Renal cortical epithelial cell (primary cell): ENCODE measurements around the gene FNIP1. TPM values are rescaled to one million over a fixed set of nuclear protein-coding genes. Genes with fewer than 3 reads are reported as not detected.

Experiments used
- DNase-seq: peaks from one replicate; pipeline ENCODE4 v3.0.0-alpha.2; 2011; ENCODE audit warnings: low read depth
- total RNA-seq: library from RNA; depleted of rRNA; stranded (reverse); fragments of >200 nt; gene quantifications from 2 replicates; pipeline ENCODE4 v1.2.3, GENCODE V29; 2014

Gene FNIP1
- total RNA-seq, 1 donor from 2014 or later = 49.3 TPM

GRCh38 chr5:131684595-131684994 lies 112.2 kb downstream of the FNIP1 start:
- DNase-seq = no peak

GRCh38 chr5:131684051-131684450 lies 112.8 kb downstream of the FNIP1 start:
- DNase-seq = no peak

- DNase-seq = no peak
Observed at GRCh38 chr5:131682826-131683225, 114.0 kb downstream of the FNIP1 start.

- no peak for DNase-seq
Observed at GRCh38 chr5:131682175-131682574, 114.6 kb downstream of the FNIP1 start.

- DNase-seq = peak; percentile 95
Observed at GRCh38 chr5:131679911-131680310, 116.9 kb downstream of the FNIP1 start.

GRCh38 chr5:131678273-131678672 lies 118.5 kb downstream of the FNIP1 start:
- peak; percentile 16 for DNase-seq

GRCh38 chr5:131677115-131677514 lies 119.7 kb downstream of the FNIP1 start:
- DNase-seq = peak; percentile 85

- no peak for DNase-seq
Observed at GRCh38 chr5:131672776-131673175, 124.0 kb downstream of the FNIP1 start.

GRCh38 chr5:131671994-131672655 lies 124.7 kb downstream of the FNIP1 start:
- DNase-seq = peak; percentile 23

- DNase-seq = no peak
Observed at GRCh38 chr5:131671409-131671808, 125.4 kb downstream of the FNIP1 start.

- DNase-seq = no peak
Observed at GRCh38 chr5:131664929-131665328, 131.9 kb downstream of the FNIP1 start.

- no peak for DNase-seq
Observed at GRCh38 chr5:131661933-131662332, 134.9 kb downstream of the FNIP1 start.

- DNase-seq = no peak
Observed at GRCh38 chr5:131659841-131660240, 137.0 kb downstream of the FNIP1 start.

- no peak for DNase-seq
Observed at GRCh38 chr5:131659290-131659689, 137.5 kb downstream of the FNIP1 start.

- no peak for DNase-seq
Observed at GRCh38 chr5:131654776-131655175, 142.0 kb downstream of the FNIP1 start.

GRCh38 chr5:131654309-131654708 lies 142.5 kb downstream of the FNIP1 start:
- DNase-seq = peak; percentile 70

- DNase-seq = no peak
Observed at GRCh38 chr5:131649161-131649560, 147.7 kb downstream of the FNIP1 start.

GRCh38 chr5:131647048-131647769 lies 149.6 kb downstream of the FNIP1 start:
- no peak for DNase-seq

GRCh38 chr5:131644822-131645221 lies 152.0 kb downstream of the FNIP1 start:
- DNase-seq = no peak

GRCh38 chr5:131644370-131644769 lies 152.4 kb downstream of the FNIP1 start:
- no peak for DNase-seq

- DNase-seq = no peak
Observed at GRCh38 chr5:131641494-131641893, 155.3 kb downstream of the FNIP1 start.

GRCh38 chr5:131640043-131640856 lies 156.6 kb downstream of the FNIP1 start:
- peak; percentile 78 for DNase-seq

- DNase-seq = no peak
Observed at GRCh38 chr5:131639148-131639547, 157.7 kb downstream of the FNIP1 start.
